IPS-NIHi11 (cell line): Measurements from ENCODE around the gene GALNT6.

Experiments used
- DNase-seq: peaks from one replicate; pipeline ENCODE4 v3.0.0; 2012; ENCODE audit warnings: mixed read lengths, low spot score

The GALNT6 gene

DNA sequence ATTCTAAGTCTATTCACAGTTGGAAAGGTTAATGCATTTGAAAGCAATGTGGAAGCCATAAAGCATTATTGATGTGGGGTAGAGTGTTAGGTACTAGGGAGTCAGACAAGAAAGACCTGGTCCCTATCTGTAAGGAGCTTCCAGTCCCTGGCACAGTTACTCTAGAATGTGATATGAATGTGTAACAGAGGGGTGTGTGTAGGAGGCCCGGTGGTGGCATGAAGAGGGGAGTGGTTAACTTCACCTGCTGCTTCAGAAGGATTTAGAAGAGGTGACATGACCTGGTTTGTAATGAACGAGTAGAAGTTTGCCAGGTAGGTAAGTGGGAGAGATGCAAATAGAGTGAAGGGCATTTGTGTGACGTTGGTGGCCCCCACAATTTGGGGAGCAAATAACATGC is 15.1 kb upstream of the GALNT6 start:
- no peak for DNase-seq

GRCh38 chr12:51405801-51406207 is 14.6 kb upstream of the GALNT6 start:
- DNase-seq, result no peak

GRCh38 chr12:51404627-51405026 is 13.4 kb upstream of the GALNT6 start:
- no peak for DNase-seq

DNA sequence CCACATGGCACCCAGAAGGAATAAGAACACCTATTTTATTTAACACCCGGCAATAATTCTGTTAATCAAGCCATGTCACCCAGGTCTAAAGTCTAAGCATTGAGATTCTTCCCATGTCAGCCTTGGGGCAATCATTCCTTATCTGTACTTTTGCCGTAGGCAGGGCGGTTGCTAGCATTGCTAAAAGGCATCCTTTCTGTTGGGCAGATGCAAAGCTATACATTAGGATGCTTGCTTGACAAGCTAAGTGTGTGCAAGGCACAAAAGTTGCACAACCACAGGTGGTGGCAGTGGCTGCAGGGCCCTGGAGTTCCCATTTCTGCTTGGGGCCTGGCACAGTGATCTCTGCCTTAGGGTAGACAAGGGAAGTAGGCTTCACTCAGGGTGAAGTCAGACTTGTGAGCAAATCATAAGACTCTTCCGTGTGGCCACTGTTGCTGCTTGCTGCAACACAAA is 12.5 kb upstream of the GALNT6 start:
- no peak for DNase-seq

- DNase-seq, result no peak
These were observed 12.0 kb upstream of the GALNT6 start for GRCh38 chr12:51403159-51403558.

- DNase-seq, result no peak
These were observed 10.7 kb upstream of the GALNT6 start for GRCh38 chr12:51401900-51402299.

GRCh38 chr12:51401486-51401885 is 10.3 kb upstream of the GALNT6 start:
- DNase-seq, result no peak

- DNase-seq, result no peak
These were observed 9.8 kb upstream of the GALNT6 start for GRCh38 chr12:51401020-51401419.

GRCh38 chr12:51399891-51400290 is 8.7 kb upstream of the GALNT6 start:
- no peak for DNase-seq

DNA sequence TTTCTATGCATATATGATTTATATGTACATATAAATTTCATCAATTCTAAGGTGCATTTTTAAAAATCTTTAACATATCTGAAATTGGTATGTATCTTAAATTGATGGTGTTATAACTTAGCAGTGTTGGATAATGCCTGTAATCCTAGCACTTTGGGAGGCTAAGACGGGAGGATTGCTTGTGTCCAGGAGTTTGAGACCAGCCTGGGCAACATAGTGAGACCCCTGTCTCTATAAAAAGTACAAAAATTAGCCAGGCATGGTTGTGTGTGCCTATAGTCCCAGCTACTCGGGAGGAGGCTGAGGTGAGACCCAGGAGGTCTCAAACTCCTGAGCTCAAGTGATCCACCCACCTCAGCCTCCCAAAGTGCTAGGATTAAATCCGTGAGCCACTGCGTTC is 6.5 kb upstream of the GALNT6 start:
- no peak for DNase-seq

- DNase-seq, result peak; percentile 2
These were observed 4.4 kb upstream of the GALNT6 start for GRCh38 chr12:51395283-51396230.

GRCh38 chr12:51393676-51394545 is 2.7 kb upstream of the GALNT6 start:
- DNase-seq, result peak; percentile 1

DNA sequence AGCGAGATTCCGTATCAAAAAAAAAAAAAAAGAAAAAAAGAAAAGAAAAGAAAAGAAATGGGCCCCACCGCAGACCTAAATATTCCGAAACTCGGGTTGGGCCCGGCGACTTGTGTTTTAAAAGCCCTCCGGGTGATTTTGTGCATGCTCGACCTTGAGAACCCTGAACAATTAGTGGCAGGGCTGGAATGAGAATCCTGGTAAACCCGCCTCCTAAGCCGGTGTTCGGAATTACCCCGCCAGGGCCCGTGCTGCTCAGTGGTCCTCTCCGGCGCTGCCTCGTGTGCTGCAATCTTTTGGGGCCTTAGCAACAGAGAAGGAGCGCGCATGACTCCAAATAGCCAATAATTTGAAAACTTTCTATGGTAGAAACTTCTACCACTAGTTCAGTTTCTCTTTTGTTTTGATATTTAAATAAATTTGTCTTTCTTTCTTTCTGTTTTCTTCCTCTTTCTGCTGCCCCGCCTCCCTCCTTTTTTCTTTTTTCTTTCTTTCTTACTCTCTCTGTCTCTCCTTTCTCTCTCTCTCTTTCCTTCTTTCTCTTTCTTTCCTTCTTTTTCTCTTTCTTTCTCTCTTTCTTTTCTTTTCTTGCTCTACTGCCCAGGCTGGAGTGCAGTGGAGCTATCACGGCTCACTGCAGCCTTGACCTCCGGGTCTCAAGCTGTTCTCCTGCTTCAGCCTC is 1.5 kb upstream of the GALNT6 start:
- peak; percentile 62 for DNase-seq

DNA sequence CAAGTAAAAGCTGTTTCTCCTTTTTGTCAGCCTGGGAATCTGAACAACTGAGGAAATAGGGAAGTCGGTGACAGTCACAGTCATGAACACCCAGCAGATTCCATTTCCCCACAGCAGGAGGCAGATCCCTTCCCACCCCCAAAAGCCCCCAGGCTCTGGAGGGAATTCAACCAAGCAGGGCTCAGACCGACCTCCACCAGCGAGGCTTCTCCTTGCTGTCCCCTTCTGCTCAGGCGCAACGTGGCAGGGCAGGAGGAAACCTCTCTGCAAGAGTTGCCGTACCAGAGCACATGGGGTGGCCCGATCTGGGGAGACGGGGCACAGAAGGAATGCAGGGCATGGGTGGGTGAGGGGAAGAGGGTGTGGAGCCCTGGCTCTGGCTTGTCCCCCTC is 319 bp downstream of the GALNT6 start:
- DNase-seq, result peak; percentile 18

DNA sequence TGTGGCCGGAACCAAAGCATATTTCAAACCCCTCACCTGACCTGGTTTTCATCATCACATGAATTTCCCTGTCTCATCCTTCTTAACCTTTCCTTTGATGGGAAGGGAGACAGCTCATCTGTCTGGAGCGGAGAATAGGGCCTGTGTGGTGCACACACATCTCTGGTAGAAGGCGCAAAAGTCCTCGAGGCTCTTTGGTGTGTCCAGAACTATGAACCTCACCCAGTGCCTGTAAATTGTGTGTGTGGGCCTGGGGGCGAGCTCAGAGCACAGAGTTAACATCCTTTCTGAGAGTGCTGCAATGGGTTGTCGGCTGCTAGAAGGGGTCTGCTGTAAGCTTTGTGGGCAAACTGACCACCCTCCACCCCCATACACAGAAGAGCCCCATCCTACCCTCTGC is 749 bp downstream of the GALNT6 start:
- no peak for DNase-seq

DNA sequence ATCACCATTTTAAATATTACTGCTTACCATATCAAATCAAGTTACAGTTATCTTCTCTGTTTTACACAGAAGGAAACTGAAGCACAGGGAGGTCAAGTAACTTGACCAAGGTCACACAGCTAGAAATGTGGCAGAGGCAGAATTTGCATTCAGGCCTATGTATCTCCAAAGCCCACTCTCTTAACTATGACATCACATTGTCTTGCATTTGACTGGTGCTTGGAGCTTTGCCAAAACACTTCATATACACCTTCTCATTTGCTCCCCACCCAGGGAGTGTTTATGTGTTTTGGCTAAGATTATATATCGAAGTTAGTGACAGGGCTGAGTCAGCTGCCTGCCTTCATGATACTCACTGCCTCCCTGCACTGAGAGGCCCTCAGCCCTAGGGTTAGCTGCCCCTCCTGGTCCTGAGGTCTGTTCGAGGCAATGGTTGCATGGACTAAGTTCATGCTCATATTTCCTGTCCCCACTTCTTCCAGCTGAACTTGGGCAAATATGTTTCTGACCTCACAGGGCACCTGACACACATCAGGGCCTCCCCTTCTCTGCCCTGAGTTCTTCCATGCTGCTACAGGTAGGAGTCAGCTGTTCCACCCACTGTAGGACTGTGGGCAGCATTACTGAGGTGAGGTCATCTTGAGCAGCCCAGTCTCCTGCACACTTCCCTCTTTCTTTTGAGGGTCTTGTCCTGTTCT is 1.8 kb downstream of the GALNT6 start:
- DNase-seq, result no peak

DNA sequence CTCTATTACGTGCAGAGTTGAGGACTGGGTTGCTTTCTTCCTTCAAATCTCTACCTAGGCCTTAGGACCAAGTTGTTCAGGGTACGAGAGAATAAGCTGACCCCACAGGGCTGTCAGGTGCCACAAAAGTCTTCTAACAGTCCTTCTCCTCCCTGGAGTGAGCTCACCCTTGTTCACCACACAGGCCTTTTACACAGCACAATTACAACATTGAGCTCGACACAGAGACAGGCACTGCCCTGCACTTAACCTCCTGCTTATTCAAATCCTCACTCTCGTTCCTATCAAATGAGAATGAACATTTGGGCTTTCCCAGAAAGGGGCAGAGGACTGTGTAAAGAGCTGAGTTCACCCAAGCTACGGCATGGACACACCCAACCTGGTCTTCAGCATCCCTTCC is 2.4 kb downstream of the GALNT6 start:
- no peak for DNase-seq

- no peak for DNase-seq
These were observed 3.0 kb downstream of the GALNT6 start for GRCh38 chr12:51388069-51388799.

- peak; percentile 35 for DNase-seq
These were observed 4.9 kb downstream of the GALNT6 start for GRCh38 chr12:51386351-51386750.

- DNase-seq, result no peak
These were observed 7.8 kb downstream of the GALNT6 start for GRCh38 chr12:51383269-51383905.
